Loucy (cell line): ENCODE data around the gene RCOR2.

ENCODE experiments used
- EZH2phosphoT487 ChIP-seq: fragments of 200-600 bp; IDR thresholded peaks from 2 replicates; pipeline ENCODE4 v1.6.1; 2018; ENCODE audit warnings: antibody characterized with exemption, mild to moderate bottlenecking, moderate library complexity, borderline replicate concordance
- TF ChIP-seq, protein P1 (sequence below): fragments of 200-600 bp; sonication (generic); conservative IDR thresholded peaks from 2 replicates; pipeline ENCODE4 v1.5.1; 2014; ENCODE audit warnings: mild to moderate bottlenecking, antibody characterized with exemption, low read length

GRCh38 chr11:63937713-63938478 is 20.9 kb upstream of the RCOR2 start:
- TF ChIP-seq, protein P1, sequence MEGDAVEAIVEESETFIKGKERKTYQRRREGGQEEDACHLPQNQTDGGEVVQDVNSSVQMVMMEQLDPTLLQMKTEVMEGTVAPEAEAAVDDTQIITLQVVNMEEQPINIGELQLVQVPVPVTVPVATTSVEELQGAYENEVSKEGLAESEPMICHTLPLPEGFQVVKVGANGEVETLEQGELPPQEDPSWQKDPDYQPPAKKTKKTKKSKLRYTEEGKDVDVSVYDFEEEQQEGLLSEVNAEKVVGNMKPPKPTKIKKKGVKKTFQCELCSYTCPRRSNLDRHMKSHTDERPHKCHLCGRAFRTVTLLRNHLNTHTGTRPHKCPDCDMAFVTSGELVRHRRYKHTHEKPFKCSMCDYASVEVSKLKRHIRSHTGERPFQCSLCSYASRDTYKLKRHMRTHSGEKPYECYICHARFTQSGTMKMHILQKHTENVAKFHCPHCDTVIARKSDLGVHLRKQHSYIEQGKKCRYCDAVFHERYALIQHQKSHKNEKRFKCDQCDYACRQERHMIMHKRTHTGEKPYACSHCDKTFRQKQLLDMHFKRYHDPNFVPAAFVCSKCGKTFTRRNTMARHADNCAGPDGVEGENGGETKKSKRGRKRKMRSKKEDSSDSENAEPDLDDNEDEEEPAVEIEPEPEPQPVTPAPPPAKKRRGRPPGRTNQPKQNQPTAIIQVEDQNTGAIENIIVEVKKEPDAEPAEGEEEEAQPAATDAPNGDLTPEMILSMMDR, result 0 out of 2 replicates have a peak, but pooled peaks have one; percentile 11
- no peak for TF ChIP-seq EZH2phosphoT487
